Activated gamma-delta T cell treated with anti-CD3 and anti-CD28 coated beads, Interleukin-2, amount 50 U/mL, for 16 hours (primary cell): Measurements from ENCODE around the gene PTPN1.
A peak's percentile ranks its signal among the peaks of the same experiment; 100 is the strongest.
"Not testable (repeated sequence)": the region's sequence is repeated elsewhere in the genome, so short reads cannot be mapped to it uniquely, and the experiment has no call there.

Experiments
- DNase-seq: peaks from one replicate; pipeline ENCODE4 v3.0.0-alpha.2; 2020; ENCODE audit warnings: low read depth

PTPN1 gene

GRCh38 chr20:50509923-50510705 is at the start of gene PTPN1:
Gene PTPN1, plus strand, starts transcription at chr20:50510383. Its CDS starts 145 bp downstream, at chr20:50510528.
- peak; percentile 97 for DNase-seq

DNA sequence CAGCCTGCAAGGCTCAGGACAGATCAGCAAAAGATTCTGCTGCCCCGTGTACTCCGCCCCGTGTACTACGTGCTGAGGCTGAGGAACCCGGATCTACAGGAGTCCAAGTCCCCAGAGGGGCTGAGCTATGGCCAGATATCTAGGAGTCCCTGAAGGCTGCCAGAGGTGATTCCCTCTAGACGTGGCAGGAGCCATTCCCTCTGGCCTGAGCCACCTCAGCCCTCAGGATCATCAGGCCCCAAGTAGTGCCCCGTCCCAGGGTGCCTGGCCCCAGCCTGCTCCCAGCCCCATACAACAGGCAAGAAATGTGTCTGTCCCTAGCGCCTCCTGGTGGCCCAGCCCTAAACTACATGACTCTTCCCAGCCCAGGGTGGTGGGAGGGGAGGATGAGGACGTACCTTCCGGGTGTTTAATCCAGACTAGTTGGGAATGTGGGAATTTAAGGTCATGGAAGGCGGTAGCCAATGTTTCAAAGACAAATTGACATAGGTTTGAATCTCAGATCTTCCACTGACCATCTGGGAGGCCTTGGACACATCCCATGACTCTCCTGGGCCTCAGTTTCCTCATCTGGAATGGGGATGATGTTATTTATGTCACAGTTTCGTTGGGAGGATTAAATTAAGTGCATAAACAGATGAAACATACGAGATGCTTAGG is 49.4 kb upstream of the PTPN1 start:
- peak; percentile 74 for DNase-seq

DNA sequence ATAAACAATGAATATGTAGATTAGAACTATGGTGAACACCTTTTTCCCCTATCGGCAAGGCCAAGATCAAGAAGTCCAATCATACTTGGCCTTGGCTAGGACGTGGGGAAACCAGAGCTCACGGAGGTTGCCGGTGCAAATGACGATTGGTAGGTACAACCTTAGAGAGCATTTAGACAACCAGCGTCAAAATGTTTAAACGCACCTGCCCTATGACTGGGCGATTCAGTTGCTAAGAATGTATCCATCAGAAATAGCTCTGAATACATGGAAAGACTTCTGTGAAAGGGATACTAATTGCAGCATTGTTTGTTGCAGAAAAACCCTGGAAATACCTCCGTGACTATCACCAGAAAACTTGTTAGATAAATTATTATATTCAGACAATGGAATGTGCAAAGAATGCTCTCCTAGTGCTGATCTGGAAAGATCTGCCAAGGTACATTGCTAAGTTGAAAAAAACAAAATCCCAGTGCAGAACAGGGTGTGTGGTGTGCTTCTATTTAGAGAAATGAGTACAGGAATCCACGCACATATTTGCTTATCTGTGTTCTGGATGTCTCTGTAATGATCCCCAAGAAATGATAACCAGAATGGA is 48.0 kb upstream of the PTPN1 start:
- DNase-seq: no peak

GRCh38 chr20:50464026-50464724 is 46.0 kb upstream of the PTPN1 start:
- DNase-seq: peak; percentile 28

GRCh38 chr20:50464725-50465650 is 45.2 kb upstream of the PTPN1 start:
- DNase-seq: no peak

GRCh38 chr20:50467174-50467573 is 43.0 kb upstream of the PTPN1 start:
- DNase-seq: no peak

GRCh38 chr20:50467718-50468356 is 42.3 kb upstream of the PTPN1 start:
- DNase-seq: no peak

GRCh38 chr20:50468378-50468798 is 41.8 kb upstream of the PTPN1 start:
- no peak for DNase-seq

DNA sequence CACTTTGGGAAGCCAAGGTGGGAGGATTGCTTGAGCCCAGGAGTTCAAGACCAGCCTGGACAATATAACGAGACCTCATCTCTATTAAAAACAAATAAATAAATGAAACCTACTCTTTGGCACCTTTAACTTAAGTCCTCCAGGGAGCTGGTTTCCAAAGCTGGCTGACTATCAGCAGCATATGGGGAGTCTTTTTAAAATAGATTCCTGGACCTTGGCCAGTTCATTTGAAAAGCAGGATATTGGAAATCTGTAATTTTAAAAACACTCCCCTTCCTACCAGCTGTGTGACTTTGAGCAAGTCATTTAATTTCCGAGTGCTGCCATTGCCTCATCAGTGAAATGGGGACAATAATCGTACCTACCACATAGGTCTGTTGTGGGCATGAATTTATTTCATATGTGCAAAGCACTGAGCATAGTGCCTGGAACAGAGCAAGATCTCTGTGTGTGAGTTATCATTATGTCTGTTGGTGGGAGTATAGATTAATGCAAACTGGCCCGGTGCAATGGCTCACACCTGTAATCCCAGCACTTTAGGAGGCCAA is 40.9 kb upstream of the PTPN1 start:
- DNase-seq: no peak

DNA sequence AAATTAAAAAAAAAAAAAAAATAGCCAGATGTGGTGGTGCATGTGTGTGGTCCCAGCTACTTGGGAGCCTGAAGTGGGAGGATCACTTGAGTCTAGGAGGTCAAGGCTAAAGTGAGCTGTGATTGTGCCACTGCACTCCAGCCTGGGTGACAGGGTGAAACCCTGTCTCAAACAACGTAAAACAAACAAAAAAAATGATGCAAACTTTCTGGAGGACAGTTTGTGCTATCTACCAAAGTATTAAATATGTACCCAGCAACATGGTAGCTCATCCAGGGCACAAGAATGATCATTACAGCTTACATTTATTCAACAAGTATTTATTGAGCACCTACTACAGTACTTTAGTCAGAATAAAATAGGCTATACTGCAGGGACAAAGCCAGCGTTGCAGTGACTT is 40.4 kb upstream of the PTPN1 start:
- no peak for DNase-seq

GRCh38 chr20:50470264-50470858 is 39.8 kb upstream of the PTPN1 start:
- DNase-seq: no peak

DNA sequence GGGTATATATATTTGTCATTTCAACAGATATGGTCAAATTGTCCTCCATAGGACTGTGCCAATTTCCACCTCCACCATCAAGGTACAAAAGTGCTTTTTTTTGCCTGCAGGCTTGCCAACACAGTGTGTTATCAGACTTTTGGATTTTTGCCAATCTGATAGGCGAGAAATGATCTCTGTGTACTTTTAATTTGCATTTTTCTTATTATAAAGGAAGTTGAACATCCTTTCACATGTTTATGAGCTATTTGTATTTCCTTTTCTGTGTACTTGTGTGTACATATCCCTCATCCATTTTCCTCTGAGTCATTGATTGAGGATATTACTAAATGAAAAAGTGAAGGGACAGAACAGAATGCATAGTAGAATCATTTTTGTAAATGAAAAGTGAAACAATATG is 39.0 kb upstream of the PTPN1 start:
- DNase-seq: no peak

- no peak for DNase-seq
These were observed 37.2 kb upstream of the PTPN1 start for GRCh38 chr20:50472693-50473664.

DNA sequence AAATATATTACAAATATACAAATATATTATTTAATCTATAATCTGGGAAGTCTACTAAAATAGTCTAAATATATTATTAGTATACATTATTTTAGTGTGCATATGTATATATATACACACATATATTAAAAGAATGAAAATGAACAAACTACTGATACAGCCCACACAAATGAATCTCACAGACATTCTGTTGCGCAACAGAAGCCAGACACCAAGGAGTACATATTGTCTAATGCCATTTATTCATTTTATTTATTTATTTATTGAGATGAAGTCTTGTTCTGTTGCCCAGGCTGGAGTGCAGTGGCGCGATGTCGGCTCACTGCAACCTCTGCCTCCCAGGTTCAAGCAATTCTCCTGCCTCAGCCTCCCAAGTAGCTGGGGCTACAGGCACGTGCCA is 35.8 kb upstream of the PTPN1 start:
- DNase-seq: not testable (repeated sequence)

GRCh38 chr20:50475681-50476292 is 34.4 kb upstream of the PTPN1 start:
- DNase-seq: no peak

DNA sequence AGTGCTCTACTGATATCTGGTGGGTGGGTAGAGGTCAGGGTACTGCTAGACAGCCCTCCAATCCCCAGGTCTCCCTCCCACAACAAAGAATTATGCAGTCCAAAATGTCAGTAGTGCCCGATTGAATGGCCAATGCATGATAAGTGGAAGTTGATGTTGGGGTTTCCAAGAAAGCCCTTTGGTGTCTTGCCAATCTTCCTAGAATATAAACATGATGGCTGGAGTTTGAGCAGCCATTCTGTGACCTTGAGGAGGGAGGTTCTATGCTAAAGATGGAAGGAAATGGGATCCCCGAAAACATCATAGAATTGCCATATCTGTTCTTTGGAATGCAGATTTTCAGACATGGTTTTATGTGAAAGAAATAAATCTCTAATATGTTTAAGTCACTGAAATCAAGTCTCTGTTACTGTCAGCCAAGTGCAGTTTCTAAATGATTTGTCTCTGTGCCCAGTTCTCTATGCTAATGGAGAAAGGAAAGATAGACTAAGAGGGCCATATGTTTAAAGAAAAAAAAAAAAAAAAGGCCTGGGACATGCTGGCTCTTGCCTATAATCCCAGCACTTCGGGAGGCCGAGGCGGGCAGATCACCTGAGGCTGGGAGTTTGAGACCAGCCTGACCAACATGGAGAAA is 32.8 kb upstream of the PTPN1 start:
- DNase-seq: no peak

- DNase-seq: peak; percentile 53
These were observed 31.8 kb upstream of the PTPN1 start for GRCh38 chr20:50478162-50478990.
